Keratinocyte (primary cell): ENCODE data around the gene SESN2.

Experiments
- CTCF ChIP-seq, 3 experiments: IDR thresholded peaks in 1 of 3; conservative IDR thresholded peaks in 1 of 3; optimal IDR thresholded peaks in 1 of 3; 2 replicates in 2 of 3; 3 replicates in 1 of 3; pipeline versions ENCODE3 to v1.5.1; 2011; ENCODE audit warnings: low read length in 3 of 3, mild to moderate bottlenecking in 3 of 3, moderate library complexity in 2 of 3, control low read depth in 1 of 3, inconsistent platforms in 1 of 3; ENCODE audit not compliant: insufficient read depth in 2 of 3; ENCODE audit errors: extremely low read depth in 1 of 3
- EZH2 ChIP-seq: IDR thresholded peaks from one replicate; pipeline ENCODE4 v1.6.1; 2012; ENCODE audit warnings: inconsistent platforms, mild to moderate bottlenecking, low read length, moderate library complexity

- TF ChIP-seq CTCF (optimal IDR thresholded peaks at IDR 0.05 in 1 of 3, IDR thresholded peaks at IDR 0.05 in 1 of 3, conservative IDR thresholded peaks at IDR 0.05 in 1 of 3; ENCODE audit: extremely low read depth in 1 of 3, insufficient read depth in 2 of 3, low read length in 3 of 3) = no peak
- no peak for TF ChIP-seq EZH2
These were observed 42.9 kb downstream of the SESN2 start for GRCh38 chr1:28302247-28302646.
